ENCODE results near the gene ALPK3. TPM values are rescaled to one million over a fixed set of nuclear protein-coding genes. Genes with fewer than 3 reads are reported as not detected.

ALPK3 gene
- total and polyA plus RNA-seq, 2 experiments from 2014 or later = 3.7 to 29.7 TPM

DNA sequence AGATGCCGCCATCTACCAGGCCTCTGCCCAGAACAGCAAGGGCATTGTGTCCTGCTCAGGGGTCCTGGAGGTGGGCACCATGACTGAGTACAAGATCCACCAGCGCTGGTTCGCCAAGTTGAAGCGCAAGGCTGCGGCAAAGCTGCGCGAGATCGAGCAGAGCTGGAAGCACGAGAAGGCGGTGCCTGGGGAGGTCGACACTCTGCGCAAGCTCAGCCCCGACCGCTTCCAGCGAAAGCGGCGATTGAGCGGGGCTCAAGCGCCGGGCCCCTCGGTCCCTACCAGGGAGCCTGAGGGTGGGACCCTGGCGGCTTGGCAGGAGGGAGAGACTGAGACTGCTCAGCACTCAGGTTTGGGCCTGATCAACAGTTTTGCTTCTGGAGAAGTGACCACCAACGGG is 22.6 kb downstream of the ALPK3 start (continued):
- TF ChIP-seq, protein P1, sequence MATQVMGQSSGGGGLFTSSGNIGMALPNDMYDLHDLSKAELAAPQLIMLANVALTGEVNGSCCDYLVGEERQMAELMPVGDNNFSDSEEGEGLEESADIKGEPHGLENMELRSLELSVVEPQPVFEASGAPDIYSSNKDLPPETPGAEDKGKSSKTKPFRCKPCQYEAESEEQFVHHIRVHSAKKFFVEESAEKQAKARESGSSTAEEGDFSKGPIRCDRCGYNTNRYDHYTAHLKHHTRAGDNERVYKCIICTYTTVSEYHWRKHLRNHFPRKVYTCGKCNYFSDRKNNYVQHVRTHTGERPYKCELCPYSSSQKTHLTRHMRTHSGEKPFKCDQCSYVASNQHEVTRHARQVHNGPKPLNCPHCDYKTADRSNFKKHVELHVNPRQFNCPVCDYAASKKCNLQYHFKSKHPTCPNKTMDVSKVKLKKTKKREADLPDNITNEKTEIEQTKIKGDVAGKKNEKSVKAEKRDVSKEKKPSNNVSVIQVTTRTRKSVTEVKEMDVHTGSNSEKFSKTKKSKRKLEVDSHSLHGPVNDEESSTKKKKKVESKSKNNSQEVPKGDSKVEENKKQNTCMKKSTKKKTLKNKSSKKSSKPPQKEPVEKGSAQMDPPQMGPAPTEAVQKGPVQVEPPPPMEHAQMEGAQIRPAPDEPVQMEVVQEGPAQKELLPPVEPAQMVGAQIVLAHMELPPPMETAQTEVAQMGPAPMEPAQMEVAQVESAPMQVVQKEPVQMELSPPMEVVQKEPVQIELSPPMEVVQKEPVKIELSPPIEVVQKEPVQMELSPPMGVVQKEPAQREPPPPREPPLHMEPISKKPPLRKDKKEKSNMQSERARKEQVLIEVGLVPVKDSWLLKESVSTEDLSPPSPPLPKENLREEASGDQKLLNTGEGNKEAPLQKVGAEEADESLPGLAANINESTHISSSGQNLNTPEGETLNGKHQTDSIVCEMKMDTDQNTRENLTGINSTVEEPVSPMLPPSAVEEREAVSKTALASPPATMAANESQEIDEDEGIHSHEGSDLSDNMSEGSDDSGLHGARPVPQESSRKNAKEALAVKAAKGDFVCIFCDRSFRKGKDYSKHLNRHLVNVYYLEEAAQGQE (IDR thresholded peaks at IDR 0.05; ENCODE audit: unreplicated experiment) = no peak
- TF ChIP-seq CREB1 (CRISPR knock-in tag; IDR thresholded peaks at IDR 0.05; ENCODE audit: low read depth) (no peak), ZNF331 (CRISPR knock-in tag; IDR thresholded peaks at IDR 0.05; ENCODE audit: low read depth) (no peak)

GRCh38 chr15:84840255-84840654 is 23.1 kb downstream of the ALPK3 start:
- Histone ChIP-seq H3K9me2 (ENCODE audit: insufficient read depth) (0 out of 2 replicates have a peak, but pooled peaks cover 4% of the 10 kb centered on the region), H2AFZ (no peak overlapping the region), H3K36me3 (ENCODE audit: insufficient read depth) (no peaks in the 10 kb centered on the region), H3K4me3 (no peak overlapping the region), H4K20me1 (replicated peaks; ENCODE audit: insufficient read depth) (peaks cover 3% of the 10 kb centered on the region; the same call in 1 of the 2 replicates), H3K79me2 (replicated peaks; ENCODE audit: insufficient read depth) (no peaks in the 10 kb centered on the region), H3K27ac (ENCODE audit: low read depth) (no peak overlapping the region), H3F3A (replicated peaks; ENCODE audit: low read depth) (no peaks in the 10 kb centered on the region), H3K27me3 (ENCODE audit: insufficient read depth) (no peaks in the 10 kb centered on the region), H3K4me1 (ENCODE audit: insufficient read depth) (no peaks in the 10 kb centered on the region), H3K4me2 (no peak overlapping the region)
- no peaks in the 10 kb centered on the region for H3K9me3 Mint-ChIP-seq
- no peak overlapping the region for H3K27ac Mint-ChIP-seq
- TF ChIP-seq STAT1 (IDR thresholded peaks at IDR 0.05; ENCODE audit: unreplicated experiment) (no peak), NANOG (IDR thresholded peaks at IDR 0.05; ENCODE audit: borderline replicate concordance) (no peak), JUNB (IDR thresholded peaks at IDR 0.05; ENCODE audit: unreplicated experiment) (no peak), POLR2AphosphoS5 (IDR thresholded peaks at IDR 0.05; ENCODE audit: low read depth) (no peak), ZNF462 (CRISPR knock-in tag; IDR thresholded peaks at IDR 0.05) (no peak), EZH2 (IDR thresholded peaks at IDR 0.05; ENCODE audit: low read depth, unreplicated experiment) (no peak), CREB1 (CRISPR knock-in tag; IDR thresholded peaks at IDR 0.05; ENCODE audit: low read depth) (no peak), ZNF331 (CRISPR knock-in tag; IDR thresholded peaks at IDR 0.05; ENCODE audit: low read depth) (no peak), ETS1 (IDR thresholded peaks at IDR 0.05) (no peak), ZNF114 (CRISPR knock-in tag; IDR thresholded peaks at IDR 0.05) (no peak)
- TF ChIP-seq, protein P1 (IDR thresholded peaks at IDR 0.05; ENCODE audit: unreplicated experiment) = no peak
- H3K36me3 Mint-ChIP-seq (ENCODE audit: low read depth) = no peaks in the 10 kb centered on the region; the same call in 2 of the 3 replicates
- no peak for ATAC-seq
- peaks cover 6% of the 10 kb centered on the region for H3K4me1 Mint-ChIP-seq
- no peak for DNase-seq (ENCODE audit: low spot score)
- peaks cover 10% of the 10 kb centered on the region for H3K27me3 Mint-ChIP-seq (ENCODE audit: insufficient read depth, low read depth, poor library complexity)
- no peak overlapping the region for H3K4me3 Mint-ChIP-seq

All from GM23338 (cell line).